ENCODE data around the gene CRACDL. TPM values are rescaled to one million over a fixed set of nuclear protein-coding genes. Genes with fewer than 3 reads are reported as not detected.

CRACDL gene
- total and polyA plus RNA-seq, 2 of the 13 experiments (the other 11 are each of a cell fraction or from before 2014, with no cell fraction given), result 0.15 to 0.26 TPM

- TF ChIP-seq SKIL (CRISPR knock-in tag; IDR thresholded peaks at IDR 0.05; ENCODE audit: borderline replicate concordance) (0 out of 2 replicates have a peak, but pooled peaks have one; percentile 16), ZKSCAN8 (CRISPR knock-in tag; IDR thresholded peaks at IDR 0.05; ENCODE audit: borderline replicate concordance) (peak; percentile 56; the same call in 1 of the 2 replicates), ZNF687 (CRISPR knock-in tag; IDR thresholded peaks at IDR 0.05) (peak; percentile 76), KIAA2018 (CRISPR knock-in tag; IDR thresholded peaks at IDR 0.05; ENCODE audit: borderline replicate concordance) (no peak), ASH2L (IDR thresholded peaks at IDR 0.05; ENCODE audit: insufficient read length, low read depth, low read length) (peak; percentile 70), TOPORS (CRISPR knock-in tag; IDR thresholded peaks at IDR 0.05) (0 out of 2 replicates have a peak, but pooled peaks have one; percentile 48), ELF3 (CRISPR knock-in tag; IDR thresholded peaks at IDR 0.05) (peak; percentile 68; the same call in 1 of the 2 replicates), KLF11 (CRISPR knock-in tag; IDR thresholded peaks at IDR 0.05) (0 out of 2 replicates have a peak, but pooled peaks have one; percentile 32), ZFP37 (CRISPR knock-in tag; IDR thresholded peaks at IDR 0.05; ENCODE audit: borderline replicate concordance) (peak; percentile 66; the same call in 1 of the 2 replicates)
Measured at GRCh38 chr2:98799375-98800329, 136.4 kb downstream of the CRACDL start (continued).
